Activated gamma-delta T cell treated with Interleukin-2 at 50 U/mL for 16 hours (primary cell): Measurements from ENCODE around the gene PLEKHA6.

Experiments
- DNase-seq: peaks from one replicate; pipeline ENCODE4 v3.0.0-alpha.2; 2020

The PLEKHA6 gene

GRCh38 chr1:204176049-204176448 lies 183.7 kb downstream of the PLEKHA6 start:
- no peak for DNase-seq

DNA sequence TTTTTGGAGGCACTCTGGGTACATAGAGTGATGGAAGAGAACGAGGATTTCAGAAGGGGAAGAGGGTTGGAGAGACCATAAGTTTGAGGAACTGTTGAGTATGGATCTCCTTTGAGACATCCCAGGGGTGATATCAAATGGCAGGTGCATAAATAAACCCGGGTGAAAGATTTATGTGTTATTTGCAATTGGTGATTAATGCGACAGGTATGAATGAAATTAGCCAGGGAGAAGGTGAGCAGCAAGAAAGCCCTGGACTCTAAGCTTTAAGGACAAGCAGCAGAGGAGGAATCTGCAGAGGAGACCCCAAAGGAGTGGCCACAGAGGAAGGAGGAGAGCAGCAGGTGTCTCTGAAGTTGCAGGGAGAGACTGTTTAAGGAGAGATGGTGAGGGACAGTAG lies 184.8 kb downstream of the PLEKHA6 start:
- DNase-seq: no peak

DNA sequence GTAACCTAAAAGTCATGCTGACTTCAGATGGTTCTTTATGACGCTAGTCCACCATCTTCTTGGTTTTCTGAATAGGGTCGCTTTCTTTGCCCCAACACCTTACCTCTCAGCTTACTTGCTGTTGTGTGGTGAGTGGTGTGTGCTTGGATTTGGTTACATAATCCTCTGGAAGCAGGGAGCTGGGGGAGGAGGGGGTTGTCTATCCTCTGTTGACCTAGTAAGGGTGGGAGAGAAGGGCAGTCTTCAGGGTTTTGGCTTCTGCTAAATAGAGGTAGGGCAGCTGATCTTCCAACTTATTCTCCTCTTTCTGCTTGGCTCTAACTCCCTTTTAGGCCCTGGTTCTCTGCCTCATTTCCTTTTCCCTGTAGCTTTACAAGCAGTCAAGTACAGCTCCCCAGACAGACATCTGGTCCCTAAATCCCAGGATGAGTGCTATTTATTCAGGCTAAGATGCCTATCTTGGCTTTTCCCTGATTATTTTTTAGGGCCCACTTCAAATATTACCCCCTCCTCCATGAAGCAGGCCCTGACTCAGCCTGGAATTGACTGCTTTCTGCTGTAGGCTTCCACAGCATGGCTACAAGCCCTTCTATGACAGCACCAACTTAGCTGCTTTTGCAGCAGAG lies 187.2 kb downstream of the PLEKHA6 start:
- DNase-seq: no peak

DNA sequence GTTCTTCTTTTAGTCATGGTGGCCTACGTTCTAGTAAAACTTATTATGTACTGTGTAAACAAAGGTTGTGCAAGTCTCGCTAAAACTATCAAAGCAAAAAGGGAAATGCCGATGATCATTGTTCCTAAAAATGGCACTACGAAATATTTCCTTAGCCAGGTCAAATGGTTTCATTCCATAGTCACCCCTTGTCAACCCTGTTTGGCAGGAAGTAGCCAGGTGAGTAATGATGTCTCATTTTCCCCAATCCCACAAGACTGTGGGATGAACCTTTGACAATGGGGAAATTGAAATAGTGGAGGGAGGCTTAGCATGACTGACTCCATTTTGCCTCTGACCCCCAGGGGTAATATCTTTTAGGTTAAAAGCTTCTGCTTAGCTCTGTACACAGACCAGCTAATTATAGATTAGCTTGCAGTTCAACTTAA lies 188.0 kb downstream of the PLEKHA6 start:
- no peak for DNase-seq

- no peak for DNase-seq
These were observed 189.1 kb downstream of the PLEKHA6 start for GRCh38 chr1:204170494-204171155.

GRCh38 chr1:204169858-204170257 lies 189.9 kb downstream of the PLEKHA6 start:
- DNase-seq: no peak
